Measurements from ENCODE around the gene ANKRD18B.
"Not testable (repeated sequence)": the region's sequence is repeated elsewhere in the genome, so short reads cannot be mapped to it uniquely, and the experiment has no call there.

The ANKRD18B gene

DNA sequence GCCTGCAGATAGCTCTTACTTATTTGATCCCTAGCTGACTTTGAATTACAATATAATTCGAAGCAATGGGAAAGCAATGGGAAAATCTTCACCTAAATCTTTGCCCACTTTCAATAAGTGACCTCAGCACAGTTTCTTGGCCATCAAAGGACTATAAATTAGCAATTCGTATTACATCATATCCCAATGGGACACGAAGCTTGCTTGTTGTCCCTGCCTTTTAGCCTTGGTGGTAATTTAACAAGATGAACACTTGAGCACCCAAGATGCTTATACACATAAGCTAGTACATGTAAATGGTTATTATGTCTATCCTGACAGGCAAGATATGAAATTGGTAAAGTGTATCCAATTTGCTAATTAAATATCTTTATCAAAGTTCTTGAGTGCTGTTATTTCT, 9.9 kb downstream of the ANKRD18B start:
- not testable (repeated sequence) for DNase-seq (ENCODE audit: low read depth)

DNA sequence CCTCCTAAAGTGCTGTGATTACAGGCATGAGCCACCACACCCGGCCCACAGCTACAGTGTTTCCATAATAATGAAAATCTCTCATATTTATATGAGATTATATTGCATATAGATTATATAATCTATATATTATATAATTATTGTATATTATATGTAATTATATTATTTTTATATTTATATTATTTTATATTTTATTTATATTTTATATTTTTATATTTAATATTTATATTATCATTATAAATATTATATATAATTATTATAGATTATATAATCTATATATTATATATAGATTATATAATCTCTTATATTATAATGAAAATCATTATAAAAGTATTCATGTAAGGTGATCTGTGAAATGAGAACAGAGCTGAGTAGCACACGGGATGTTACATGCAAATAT, 11.5 kb downstream of the ANKRD18B start:
- DNase-seq (ENCODE audit: low read depth) = no peak

DNA sequence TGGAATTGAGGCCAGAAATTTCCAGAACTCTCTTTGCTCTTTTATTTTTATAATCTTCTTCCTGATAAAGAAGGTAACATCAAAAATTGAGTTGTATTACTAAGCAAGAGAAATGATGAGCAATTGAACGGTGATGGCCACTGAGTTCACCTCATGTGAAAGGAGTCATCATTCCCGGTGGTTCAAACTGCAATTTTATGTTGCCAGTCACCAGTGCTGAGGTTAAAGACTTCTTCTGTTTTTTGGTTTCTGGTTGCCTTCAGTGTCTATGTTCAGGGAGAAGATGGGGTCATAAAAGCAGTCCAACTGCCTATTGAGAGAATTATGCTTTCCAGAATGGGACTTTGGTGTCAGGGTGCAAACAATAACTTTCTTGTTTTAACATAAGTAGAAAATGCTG, 19.4 kb downstream of the ANKRD18B start:
- DNase-seq (ENCODE audit: low read depth) = not testable (repeated sequence)

DNA sequence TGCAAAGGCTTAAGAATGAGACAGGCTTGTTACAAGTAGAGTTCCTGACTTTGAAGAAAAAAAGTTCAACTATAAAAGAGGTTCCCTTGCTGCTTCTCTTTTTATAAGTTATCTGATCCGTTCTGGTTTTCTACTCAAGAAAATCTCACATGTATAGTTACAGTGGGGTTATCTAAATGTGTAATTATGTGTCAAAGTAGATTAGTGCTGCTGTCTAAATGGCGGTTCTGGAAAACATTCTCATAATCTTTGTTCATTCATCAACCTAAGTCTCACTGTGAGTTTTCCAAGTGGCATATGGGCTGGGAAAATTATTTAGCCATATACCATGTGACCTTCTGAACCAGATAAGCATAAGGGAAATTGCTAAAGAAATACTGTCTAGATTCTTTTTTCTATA, 21.7 kb downstream of the ANKRD18B start:
- not testable (repeated sequence) for DNase-seq (ENCODE audit: low read depth)

DNA sequence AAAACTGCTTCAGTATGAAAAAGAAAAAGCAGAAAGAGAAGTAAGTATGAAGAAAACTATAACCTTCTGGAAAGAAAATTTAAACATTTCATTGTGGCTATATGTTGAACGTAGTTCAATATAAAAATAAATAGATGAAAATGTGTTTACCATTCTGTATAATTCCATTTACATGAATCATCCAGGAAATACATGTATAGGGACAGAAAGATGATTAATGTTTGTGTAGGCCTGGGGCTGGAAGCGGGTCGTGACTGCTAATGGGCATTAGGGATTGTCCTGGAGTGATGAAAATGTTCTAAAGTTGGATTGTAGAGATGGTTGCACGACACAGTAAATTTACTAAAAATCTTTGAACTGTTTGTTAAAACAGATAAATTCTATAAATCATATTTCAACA, 24.8 kb downstream of the ANKRD18B start:
- DNase-seq (ENCODE audit: low read depth) = not testable (repeated sequence)

DNA sequence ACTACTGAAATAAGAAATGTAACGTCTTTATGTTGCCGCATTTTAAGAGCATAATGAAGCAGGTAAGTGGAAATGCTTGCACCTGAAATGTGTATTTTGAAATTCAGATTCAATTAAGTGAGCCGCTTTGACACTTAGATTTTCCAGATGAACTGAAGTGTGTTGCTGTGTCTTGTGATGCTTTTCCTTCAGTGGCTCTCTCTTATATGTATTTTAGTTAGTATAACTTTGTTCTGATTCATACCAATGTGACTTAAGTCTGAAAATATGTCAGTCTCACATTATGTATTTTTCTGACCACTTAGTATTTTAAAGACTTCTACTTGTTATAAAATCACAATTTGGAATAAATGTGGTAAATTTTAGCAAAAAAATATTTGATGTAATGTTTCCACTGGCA, 25.4 kb downstream of the ANKRD18B start:
- DNase-seq (ENCODE audit: low read depth) = not testable (repeated sequence)

DNA sequence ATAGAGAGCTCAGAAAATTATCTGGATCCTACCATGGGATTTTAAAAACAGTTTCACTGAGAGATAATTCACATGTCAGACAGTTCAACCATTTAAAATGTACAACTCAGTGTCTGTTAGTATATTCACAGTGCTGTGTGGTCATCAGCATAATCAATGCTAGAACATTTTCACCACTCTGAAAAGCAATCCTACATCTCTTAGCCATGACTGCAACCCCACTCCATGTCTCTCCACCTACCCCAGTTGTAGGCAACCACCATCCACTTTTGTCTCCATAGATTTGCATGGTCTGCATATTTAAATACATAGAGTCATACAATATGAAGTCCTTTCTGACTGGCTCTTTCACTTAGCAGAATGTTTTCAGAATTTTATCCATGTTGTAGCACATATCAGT, 27.1 kb downstream of the ANKRD18B start:
- DNase-seq (ENCODE audit: low read depth) = not testable (repeated sequence)

DNA sequence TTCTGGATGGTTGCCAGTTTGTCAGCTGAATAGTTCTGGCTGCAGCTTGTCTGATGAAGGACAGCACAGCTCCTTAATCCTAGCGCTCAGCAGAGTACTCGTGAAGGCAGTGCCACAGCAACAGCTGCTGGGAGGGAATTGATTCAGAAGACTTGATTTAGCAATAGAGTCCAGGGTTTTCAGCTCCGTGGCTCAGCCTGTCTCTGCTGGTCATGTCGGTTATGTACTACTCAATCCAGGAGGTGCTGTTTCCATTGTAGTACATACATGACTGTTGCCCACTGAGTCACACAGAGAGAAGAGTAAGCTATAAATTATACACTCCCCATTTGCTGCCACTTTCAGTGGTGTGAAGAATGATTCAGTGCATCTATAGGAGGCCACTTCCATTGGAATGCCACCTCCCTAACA, 28.3 kb downstream of the ANKRD18B start:
- not testable (repeated sequence) for DNase-seq (ENCODE audit: low read depth)

DNA sequence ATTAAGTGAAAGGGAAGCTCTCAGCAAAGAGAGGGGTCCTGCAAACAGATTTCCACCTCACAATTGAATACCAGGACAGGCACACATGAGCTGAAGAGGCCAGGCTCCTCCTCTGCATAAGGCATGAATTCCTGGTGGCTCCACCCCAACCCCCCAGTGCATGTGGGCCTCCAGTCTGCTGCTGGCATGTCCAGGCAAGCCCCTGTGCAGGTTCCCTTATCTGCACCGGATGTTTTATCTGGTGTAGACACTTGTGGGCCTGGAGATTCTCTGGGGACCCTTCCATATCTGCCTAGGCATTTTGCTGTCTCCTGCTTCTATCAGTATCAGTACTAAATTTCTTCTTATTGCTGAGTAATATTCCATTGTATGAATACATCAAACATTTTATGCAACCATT, 36.2 kb downstream of the ANKRD18B start:
- DNase-seq (ENCODE audit: low read depth) = not testable (repeated sequence)

DNA sequence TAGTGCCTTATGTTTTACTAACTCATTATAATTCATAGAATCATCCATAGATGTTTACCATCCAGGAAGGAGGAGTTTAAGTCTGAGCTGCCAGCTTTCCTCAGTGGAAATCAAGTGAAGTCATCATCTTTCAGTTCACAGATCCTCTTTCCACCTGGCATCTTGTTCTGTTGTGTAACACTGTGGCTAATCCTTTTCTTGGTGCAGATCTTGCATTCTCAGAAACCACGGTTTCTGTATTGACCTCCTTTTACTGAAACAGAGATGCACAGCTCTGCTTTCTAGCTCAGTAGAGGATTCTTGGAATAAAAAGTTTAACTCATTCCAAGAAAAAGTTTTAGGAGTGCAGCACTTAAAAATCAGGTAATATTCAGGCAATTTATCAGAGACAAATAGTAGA, 38.1 kb downstream of the ANKRD18B start:
- not testable (repeated sequence) for DNase-seq (ENCODE audit: low read depth)

DNA sequence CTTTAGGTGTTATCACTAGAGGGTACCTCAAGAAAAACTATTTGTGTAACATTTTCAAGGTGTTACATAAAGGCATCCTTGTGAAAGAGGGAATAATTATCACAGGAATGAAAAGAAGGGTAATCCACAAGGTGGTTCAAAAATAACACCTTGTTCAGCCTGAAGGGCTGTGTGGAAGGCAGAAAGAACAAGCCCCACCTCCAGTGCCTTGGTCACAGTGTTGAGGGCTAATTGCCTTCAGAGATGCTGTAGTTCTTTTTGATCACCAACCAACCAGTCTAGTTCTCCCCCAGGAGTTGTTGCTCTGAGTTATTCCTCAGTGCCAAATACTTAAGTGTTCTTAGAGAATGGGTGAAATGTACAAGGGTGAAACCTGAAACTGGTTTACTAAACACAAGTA, 43.7 kb downstream of the ANKRD18B start:
- DNase-seq (ENCODE audit: low read depth) = not testable (repeated sequence)

DNA sequence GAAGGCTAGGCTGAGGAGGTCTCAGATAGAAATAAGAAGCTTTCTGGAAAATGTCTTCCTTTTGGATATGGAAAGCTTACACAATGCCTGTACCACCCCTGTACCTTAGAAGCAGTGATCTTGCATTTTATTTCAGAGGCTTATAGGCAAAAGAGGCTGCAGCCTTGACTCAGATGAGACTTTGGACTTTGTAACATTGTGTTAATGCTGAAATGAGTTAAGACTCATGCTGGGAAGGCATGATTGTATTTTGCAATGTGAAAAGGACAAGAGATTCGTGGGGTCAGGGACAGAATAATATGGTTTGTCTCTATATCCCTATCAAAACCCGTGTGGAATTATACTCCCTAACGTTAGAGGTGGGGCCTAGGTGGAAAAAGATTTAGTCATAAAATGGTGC, 53.7 kb downstream of the ANKRD18B start:
- DNase-seq (ENCODE audit: low read depth) = not testable (repeated sequence)

DNA sequence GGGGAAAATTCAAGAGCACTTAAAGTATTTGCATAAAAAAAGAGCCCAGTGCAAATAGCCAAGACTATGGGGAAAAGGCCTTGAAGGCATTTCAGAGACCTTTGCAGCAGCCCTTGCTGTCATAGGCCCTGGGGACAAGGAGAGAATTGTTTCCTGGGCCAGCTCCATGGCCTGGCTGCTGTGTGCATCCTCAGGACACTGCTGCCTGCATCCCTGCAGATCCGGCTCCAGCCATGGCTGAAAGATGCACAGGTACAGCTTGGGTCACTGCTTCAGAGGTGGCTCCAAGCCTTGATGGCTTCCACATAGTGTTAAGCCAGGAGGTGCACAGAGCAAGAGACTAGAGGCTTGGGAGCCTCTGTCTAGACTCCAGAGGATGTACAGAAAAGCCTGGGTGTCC, 55.9 kb downstream of the ANKRD18B start:
- not testable (repeated sequence) for DNase-seq (ENCODE audit: low read depth)

DNA sequence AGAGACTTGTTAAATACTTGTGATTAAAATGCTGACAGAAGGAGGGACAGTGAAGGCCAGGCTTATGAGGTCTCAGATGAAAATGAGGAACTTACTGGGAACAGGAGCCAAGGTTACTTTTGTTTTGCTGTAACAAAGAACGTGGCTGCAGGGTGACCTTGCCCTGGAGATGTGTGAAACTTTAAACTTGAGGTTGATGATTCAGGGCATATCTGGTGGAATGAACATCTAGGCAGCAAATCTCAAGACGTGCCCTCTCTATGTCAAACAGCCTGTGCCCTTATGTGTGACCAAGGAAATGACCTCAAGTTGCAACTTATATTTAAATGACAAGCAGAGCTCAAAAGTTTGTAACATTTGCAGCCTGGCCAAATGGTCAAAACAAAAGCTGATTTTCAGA, 58.6 kb downstream of the ANKRD18B start:
- DNase-seq (ENCODE audit: low read depth) = not testable (repeated sequence)

DNA sequence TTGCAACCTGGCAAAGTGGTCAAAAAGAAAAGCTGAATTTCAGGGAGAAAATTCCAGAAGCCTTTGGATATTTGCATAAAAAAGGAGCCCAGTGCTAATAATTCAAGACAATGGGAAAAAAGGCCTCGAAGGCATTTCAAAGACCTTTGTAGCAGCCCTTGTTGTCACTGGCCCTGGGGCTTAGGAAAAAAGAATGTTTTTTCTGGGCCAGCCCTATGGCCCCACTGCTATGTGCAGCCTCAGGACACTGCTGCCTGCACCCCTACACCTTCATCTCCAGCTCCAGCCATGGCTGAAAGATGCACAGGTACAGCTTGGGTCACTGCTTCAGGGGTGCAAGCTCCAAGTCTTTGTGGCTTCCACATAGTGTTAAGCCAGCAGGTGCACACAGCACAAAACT, 62.1 kb downstream of the ANKRD18B start:
- DNase-seq (ENCODE audit: low read depth) = not testable (repeated sequence)

DNA sequence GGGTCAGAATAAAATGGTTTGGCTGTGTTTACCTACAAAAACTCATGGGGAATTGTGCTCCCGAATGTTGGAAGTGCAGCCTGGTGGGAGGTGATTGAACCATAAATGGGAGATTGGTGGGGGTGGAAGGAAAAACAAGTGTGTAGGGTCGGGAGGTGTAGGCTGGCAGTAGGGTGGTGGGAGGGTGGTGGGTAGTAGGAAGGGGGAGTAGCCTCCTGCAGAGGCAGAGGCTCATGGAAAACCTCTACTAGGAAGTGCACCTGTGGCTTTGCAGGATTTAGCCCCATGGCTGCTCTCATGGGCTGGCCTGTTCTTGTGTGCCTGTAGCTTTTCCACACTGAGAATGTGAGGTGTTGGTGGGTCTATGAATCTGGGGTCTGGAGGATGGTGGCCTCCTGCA, 63.7 kb downstream of the ANKRD18B start:
- DNase-seq (ENCODE audit: low read depth) = not testable (repeated sequence)

DNA sequence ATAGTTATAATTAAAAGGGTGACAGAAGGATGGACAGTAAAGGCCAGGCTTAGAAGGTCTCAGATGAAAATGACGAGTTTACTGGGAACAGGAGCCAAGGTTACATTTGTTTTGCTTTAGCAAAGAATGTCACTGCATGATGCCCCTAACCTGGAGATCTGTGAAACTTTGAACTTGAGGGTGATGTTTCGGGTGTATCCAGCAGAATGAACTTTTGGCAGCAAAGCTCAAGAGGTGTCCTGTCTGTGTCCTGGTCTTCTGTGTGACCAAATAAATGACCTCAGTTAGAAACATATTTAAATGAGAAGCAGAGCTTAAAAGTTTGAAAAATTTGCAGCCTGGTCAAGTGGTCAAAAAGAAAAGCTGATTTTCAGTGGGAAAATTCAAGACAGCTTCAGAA, 64.8 kb downstream of the ANKRD18B start:
- DNase-seq (ENCODE audit: low read depth) = not testable (repeated sequence)

DNA sequence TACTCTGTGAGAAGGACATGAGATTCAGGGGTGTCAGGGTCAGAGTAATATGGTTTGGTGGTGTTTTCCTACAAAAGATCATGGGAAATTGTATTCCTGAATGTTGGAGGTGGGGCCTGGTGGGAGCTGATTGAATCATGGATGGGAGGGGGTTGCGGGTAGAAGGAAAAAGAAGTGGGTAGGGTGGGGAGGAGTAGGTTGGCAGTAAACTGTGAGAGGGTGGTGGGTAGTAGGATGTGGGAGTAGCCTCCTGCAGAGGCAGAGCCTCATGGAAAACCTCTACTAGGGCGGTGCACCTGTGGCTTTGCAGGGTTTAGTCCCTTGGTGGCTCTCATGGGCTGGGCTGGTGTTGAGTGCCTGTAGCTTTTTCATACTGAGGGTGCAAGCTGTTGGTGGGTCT, 66.8 kb downstream of the ANKRD18B start:
- DNase-seq (ENCODE audit: low read depth) = not testable (repeated sequence)

DNA sequence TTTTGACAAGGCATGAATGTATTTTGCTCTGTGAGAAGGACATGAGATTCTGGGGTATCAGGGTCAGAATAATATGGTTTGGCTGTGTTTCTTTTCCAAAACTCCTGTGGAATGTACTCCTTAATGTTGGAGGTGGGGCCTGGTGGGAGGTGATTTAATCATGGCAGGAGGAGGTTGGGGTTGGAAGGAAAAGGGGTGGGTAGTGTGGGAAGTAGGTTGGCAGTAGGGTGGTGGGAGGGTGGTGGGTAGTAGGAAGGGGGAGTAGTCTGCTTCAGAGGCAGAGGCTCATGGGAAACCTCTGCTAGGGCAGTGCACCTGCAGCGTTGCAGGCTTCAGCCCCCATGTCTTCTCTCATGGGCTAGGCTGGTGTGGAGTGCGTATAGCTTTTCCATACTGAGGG, 72.9 kb downstream of the ANKRD18B start:
- DNase-seq (ENCODE audit: low read depth) = not testable (repeated sequence)

DNA sequence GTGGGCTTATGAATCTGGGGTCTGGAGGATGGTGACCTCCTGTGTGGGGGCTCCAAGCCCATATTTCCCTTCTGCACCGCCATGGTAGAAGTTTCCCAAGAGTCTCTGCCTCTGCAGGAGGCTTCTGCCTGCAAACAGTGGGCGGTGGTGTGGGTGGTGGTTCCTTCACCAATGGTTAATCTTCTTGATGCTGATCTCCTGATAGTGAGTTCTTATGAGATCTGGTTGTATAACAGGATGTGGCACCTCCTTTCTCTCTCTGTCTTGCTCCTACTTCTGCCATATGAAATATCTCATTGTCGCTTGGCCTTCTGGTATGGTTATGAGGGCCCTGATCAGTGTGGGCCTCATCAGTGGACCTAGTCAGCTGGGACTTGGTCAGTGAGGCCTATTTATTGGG, 73.3 kb downstream of the ANKRD18B start:
- DNase-seq (ENCODE audit: low read depth) = not testable (repeated sequence)

DNA sequence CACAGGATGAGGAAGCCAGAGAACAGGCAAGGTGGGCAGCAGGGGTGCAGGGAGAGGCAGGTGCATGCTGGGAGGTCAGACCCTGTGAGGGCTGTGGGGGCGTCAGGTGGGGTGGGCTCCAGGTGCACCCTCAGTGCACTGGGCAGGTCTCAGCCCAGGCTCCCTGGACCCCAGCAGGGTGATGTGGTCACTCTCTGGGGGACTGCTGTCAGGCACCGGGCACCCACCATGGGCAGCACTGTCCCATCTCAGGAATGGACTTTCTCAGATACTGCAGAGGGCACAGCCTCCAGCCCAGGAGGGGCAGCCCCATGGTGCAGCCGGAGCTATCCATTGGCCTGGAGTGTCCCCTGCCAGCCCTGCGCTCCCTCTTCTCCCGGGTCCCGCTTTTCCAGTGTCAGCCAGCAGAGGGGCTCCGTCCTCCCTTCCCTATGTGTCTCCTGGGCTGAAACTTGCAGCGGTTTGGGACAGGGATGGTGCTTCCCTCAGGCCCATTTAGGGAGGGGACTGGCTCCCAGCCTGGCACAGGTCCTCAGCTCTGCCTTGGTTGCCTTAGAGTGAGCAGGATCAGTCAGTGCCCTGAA, 74.8 kb downstream of the ANKRD18B start:
- DNase-seq (ENCODE audit: low read depth) = not testable (repeated sequence)

DNA sequence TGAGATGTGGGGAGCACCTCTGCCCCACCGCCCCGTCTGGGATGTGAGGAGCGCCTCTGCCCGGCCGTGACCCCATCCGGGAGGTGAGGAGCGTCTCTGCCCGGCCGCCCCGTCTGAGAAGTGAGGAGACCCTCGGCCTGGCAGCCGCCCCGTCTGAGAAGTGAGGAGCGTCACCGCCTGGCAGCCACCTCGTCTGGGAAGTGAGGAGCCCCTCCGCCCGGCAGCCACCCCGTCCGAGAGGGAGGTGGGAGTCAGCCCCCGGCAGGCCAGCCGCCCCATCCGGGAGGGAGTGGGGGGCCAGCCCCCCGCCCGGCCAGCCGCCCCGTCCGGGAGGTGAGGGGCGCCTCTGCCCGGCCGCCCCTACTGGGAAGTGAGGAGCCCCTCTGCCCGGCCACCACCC, 76.9 kb downstream of the ANKRD18B start:
- DNase-seq (ENCODE audit: low read depth) = not testable (repeated sequence)

DNA sequence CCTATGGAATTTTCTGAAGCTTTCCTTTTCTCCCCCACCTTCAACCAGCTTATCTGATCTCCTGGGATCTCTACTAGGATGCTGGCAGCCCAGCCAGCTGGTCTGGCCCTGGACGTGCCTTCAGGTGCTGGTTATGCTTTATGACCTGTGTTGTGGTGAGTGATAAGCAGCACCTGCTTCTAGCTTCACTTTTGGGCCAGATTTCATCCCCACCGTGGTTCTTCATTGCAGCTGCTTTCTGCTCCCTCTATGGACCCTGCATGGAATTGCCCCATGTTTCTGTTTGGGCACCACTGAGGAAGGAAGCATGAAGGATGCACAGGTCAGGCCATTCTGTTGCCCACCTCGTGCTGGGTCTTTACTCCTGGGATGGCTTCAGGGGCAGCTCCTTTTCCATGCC, 80.2 kb downstream of the ANKRD18B start:
- not testable (repeated sequence) for DNase-seq (ENCODE audit: low read depth)

DNA sequence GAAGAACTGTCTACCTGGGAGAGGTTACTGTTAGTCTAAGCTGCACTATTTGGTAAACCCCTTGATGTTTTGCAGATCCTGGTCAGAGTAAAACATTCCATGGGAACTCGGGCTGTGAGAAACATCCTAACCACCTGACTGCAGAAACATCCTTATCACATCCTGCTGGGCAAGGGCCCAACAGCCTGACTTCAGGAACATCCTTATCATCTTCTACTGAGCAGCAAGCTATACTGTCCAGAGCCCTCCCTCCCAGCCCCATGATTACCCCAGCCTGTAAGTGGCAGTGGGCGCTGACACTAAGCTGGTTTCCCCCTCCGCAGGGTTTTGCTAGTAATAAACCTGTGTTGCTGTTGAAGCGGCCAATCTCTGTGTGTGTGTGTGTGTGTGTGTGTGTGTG, 80.9 kb downstream of the ANKRD18B start:
- DNase-seq (ENCODE audit: low read depth) = not testable (repeated sequence)

All from non-pigmented ciliary epithelial cell (primary cell).